IPS-15b (cell line): Measurements from ENCODE around the gene TTI1.

Source experiments
- H3K27me3 ChIP-seq: one replicate; pipeline ENCODE4 v1.6.1; 2013; ENCODE audit warnings: low read length; ENCODE audit not compliant: control insufficient read depth, insufficient read depth
- H3K36me3 ChIP-seq: one replicate; pipeline ENCODE4 v1.6.1; 2013; ENCODE audit warnings: low read length; ENCODE audit not compliant: control insufficient read depth, insufficient read depth
- H3K4me1 ChIP-seq: one replicate; pipeline ENCODE4 v1.6.1; 2013; ENCODE audit warnings: mild to moderate bottlenecking, low read length; ENCODE audit not compliant: control insufficient read depth, insufficient read depth
- H3K4me3 ChIP-seq: one replicate; pipeline ENCODE4 v1.5.1; 2013; ENCODE audit warnings: low read depth, low read length
- H3K9ac ChIP-seq: one replicate; pipeline ENCODE4 v1.6.1; 2013; ENCODE audit warnings: low read depth, mild to moderate bottlenecking, low read length
- H3K9me3 ChIP-seq: one replicate; pipeline ENCODE4 v1.6.1; 2013; ENCODE audit warnings: mild to moderate bottlenecking, low read length; ENCODE audit not compliant: control insufficient read depth, insufficient read depth

TTI1 gene

GRCh38 chr20:37936451-37936850, 96.8 kb downstream of the TTI1 start:
- Histone ChIP-seq H3K36me3 (no peaks in the 10 kb centered on the region), H3K4me1 (peaks cover 3% of the 10 kb centered on the region), H3K27me3 (no peaks in the 10 kb centered on the region), H3K9me3 (no peaks in the 10 kb centered on the region), H3K4me3 (no peak overlapping the region), H3K9ac (no peak overlapping the region)

GRCh38 chr20:37936041-37936440, 97.2 kb downstream of the TTI1 start:
- Histone ChIP-seq H3K27me3 (no peaks in the 10 kb centered on the region), H3K36me3 (no peaks in the 10 kb centered on the region), H3K9ac (no peak overlapping the region), H3K4me1 (peaks cover 3% of the 10 kb centered on the region), H3K4me3 (no peak overlapping the region), H3K9me3 (no peaks in the 10 kb centered on the region)

- Histone ChIP-seq H3K27me3 (no peaks in the 10 kb centered on the region), H3K36me3 (no peaks in the 10 kb centered on the region), H3K4me1 (peaks cover 3% of the 10 kb centered on the region), H3K4me3 (no peak overlapping the region), H3K9me3 (no peaks in the 10 kb centered on the region), H3K9ac (no peak overlapping the region)
Observed at GRCh38 chr20:37935435-37935834, 97.8 kb downstream of the TTI1 start.

- Histone ChIP-seq H3K4me1 (peaks cover 3% of the 10 kb centered on the region), H3K36me3 (no peaks in the 10 kb centered on the region), H3K9ac (no peak overlapping the region), H3K9me3 (no peaks in the 10 kb centered on the region), H3K4me3 (no peak overlapping the region), H3K27me3 (no peaks in the 10 kb centered on the region)
Observed at GRCh38 chr20:37934634-37935375, 98.5 kb downstream of the TTI1 start.

GRCh38 chr20:37933786-37934633, 99.2 kb downstream of the TTI1 start:
- H3K9ac ChIP-seq: no peak overlapping the region
- H3K27me3 ChIP-seq: no peaks in the 10 kb centered on the region
- no peaks in the 10 kb centered on the region for H3K36me3 ChIP-seq
- no peak overlapping the region for H3K4me3 ChIP-seq
- H3K4me1 ChIP-seq: peaks cover 3% of the 10 kb centered on the region
- no peaks in the 10 kb centered on the region for H3K9me3 ChIP-seq
